HEK293 (cell line): Measurements from ENCODE around the gene TMEM158.

ENCODE experiments used
- CTCF ChIP-seq: fragments of 450-650 bp; formaldehyde crosslinking; IDR thresholded peaks from 2 replicates; pipeline ENCODE4 v1.5.1; 2016; ENCODE audit warnings: missing biosample characterization, missing genetic modification characterization
- HOXD13 ChIP-seq: sonication (generic); formaldehyde crosslinking; IDR thresholded peaks from 2 replicates; pipeline ENCODE4 v1.8.0; 2022; ENCODE audit warnings: missing genetic modification reagents, borderline replicate concordance
- WT1 ChIP-seq: fragments of 450-650 bp; formaldehyde crosslinking; IDR thresholded peaks from 2 replicates; pipeline ENCODE4 v1.5.1; 2016; ENCODE audit warnings: missing biosample characterization, missing genetic modification characterization
- ZFP3 ChIP-seq: fragments of 450-650 bp; formaldehyde crosslinking; IDR thresholded peaks from 2 replicates; pipeline ENCODE4 v1.5.1; 2016; ENCODE audit warnings: low read depth, missing biosample characterization, missing genetic modification characterization
- ZNF175 ChIP-seq: fragments of 450-650 bp; formaldehyde crosslinking; IDR thresholded peaks from 2 replicates; pipeline ENCODE4 v1.5.1; 2016; ENCODE audit warnings: missing biosample characterization, missing genetic modification characterization
- ZNF585B ChIP-seq: fragments of 450-650 bp; formaldehyde crosslinking; IDR thresholded peaks from 2 replicates; pipeline ENCODE4 v1.5.1; 2016; ENCODE audit warnings: missing biosample characterization, missing genetic modification characterization
- ZNF664 ChIP-seq: fragments of 450-650 bp; formaldehyde crosslinking; IDR thresholded peaks from 2 replicates; pipeline ENCODE4 v1.5.1; 2016; ENCODE audit warnings: missing biosample characterization, missing genetic modification characterization
- ZNF791 ChIP-seq: fragments of 450-650 bp; formaldehyde crosslinking; IDR thresholded peaks from 2 replicates; pipeline ENCODE4 v1.5.1; 2016; ENCODE audit warnings: missing biosample characterization, missing genetic modification characterization

DNA sequence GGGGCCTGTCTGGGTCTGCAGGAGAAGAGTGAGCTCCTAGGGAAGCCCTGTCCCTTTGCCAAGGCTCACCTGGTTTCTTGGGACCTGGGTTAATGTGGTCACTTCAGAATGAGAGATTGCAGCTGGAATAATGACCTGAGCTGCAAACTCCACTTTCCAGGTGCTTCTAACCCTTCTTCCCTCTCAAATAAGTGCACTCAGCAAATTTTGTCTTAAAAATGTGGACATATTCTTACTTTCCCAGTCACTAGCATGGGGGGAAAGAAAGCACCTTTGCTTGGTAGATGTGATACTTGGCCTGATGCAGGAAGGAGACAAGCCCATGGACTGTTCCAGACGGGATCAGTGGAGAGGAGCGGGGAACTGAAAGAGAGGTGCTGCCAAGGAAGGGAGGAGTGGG is 41.0 kb downstream of the TMEM158 start:
- no peak for TF ChIP-seq ZNF175 (tag by site-specific recombination)
- no peak for TF ChIP-seq HOXD13 (CRISPR knock-in tag)
- no peak for TF ChIP-seq WT1 (tag by site-specific recombination)
- no peak for TF ChIP-seq ZNF664 (tag by site-specific recombination)
- no peak for TF ChIP-seq ZNF791 (tag by site-specific recombination)
- no peak for TF ChIP-seq ZNF585B
- no peak for TF ChIP-seq CTCF (tag by site-specific recombination)
- TF ChIP-seq ZFP3 (tag by site-specific recombination) = no peak
